ENCODE results near the gene IFNLR1. TPM values are rescaled to one million over a fixed set of nuclear protein-coding genes. Genes with fewer than 3 reads are reported as not detected.

The IFNLR1 gene
- total RNA-seq, 1 experiment from 2014 or later = 1.5 TPM

DNA sequence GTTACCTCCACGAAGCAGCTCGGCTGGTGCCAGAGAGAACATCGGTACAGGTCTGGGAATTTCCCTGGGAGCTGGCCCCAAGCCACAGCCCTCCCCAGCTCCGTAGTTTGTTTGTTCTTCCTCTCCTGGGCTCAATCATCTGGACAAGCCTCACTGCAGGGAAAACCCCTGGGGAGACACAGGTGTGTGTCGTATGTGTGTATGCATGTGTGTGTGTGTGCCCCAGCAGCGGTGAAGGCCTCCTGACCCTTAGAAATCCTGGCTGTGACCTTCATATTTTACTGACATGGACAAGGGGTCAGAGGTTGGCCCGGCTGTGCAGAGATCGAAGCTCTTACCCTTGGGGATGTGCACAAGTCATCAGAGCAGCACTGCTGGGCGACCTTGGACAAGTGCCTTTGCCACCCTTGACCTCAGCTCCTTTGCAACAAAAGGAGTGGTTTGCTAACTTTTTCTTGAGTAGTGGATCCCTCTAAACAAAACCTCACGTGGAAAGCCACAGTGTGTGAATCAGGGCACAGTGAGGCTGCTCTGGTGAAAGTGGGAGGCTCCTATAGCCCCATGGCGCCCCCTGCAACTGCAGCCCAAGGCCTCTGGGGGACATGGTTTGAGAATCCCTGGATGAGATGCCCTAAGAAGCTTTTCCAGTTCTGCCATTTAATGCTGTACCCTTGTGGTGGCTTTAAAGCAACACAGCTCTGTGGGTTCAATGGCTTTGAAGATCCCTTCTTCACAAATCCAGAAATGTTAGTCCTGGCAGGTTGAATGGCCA, 31.9 kb downstream of the IFNLR1 start:
- DNase-seq (ENCODE audit: low spot score) = no peak
- in situ Hi-C loops (cut with HindIII; ENCODE audit: low sequenced_read_pairs) = no loop called here

DNA sequence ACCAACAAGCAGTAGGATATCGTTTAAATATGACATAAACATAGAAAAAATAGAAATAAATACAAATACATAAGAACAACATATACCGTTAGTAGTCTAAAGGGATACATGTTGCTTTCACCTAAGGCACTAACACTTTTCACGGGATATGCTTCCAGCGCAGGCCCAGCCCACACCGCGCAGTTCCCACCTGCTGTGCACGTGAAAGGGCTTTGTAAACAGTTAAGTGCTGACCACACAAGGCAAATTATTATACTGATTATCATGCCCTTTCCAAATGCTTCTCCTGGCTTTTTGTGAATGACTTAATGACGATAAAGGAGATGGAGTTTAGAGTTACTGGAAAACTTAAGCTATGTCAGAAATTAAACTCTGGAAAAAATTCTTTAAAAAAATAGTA, 32.9 kb downstream of the IFNLR1 start:
- no peak for DNase-seq (ENCODE audit: low spot score)
- in situ Hi-C loops (cut with HindIII; ENCODE audit: low sequenced_read_pairs) = no loop called here

DNA sequence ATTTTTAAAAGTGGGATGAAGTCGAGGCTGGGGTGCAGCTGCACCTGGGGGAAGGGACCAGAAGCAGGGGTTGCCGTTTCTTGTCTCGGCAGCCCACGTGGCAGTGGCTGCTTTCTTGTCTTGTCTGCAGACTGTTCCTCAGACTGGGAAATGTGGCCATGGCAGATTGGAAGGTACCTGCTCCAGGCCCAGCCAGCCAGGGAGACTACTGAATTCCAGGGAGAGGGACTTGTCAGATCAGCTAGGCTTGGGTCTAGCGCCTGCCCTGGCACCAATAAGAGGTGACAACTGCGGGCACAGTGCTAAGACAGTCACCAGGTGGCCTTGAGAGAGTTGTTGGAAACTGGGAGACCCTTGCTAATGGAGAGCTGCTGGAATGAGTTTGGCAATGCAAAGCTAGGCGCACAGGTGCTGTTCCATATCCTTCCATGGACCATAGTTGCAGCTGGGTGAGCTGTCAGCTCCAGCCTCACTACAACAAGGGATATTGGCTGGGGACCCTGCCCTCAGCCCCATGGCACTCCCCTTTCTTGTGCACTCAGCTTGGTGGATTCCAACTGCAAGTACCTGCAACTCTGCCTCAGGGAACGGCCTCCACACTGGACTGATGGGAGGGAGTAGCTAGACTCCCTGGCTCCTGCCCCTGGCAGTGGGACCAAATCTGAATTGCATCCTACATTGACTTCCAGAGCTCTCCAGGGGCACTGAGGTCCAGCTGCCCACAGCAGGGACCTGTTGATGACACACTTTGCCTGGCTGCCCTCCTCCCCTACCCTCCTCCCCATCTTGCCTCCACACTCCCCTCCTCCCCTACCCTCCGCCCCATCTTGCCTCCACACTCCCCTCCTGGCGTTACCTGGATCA, 34.2 kb downstream of the IFNLR1 start:
- in situ Hi-C loops (cut with HindIII; ENCODE audit: low sequenced_read_pairs) = no loop called here

GRCh38 chr1:24151175-24151533, 35.9 kb downstream of the IFNLR1 start:
- in situ Hi-C loops (cut with HindIII; ENCODE audit: low sequenced_read_pairs) = no loop called here
- no peak for DNase-seq (ENCODE audit: low spot score)

More for the DNA sequence above, 34.2 kb downstream of the IFNLR1 start:
- DNase-seq (ENCODE audit: low spot score) = no peak

- DNase-seq (ENCODE audit: low spot score) = peak; percentile 92
- in situ Hi-C loops (cut with HindIII; ENCODE audit: low sequenced_read_pairs) = no loop called here
Observed at GRCh38 chr1:24150234-24151174, 36.6 kb downstream of the IFNLR1 start.

GRCh38 chr1:24149866-24150233, 37.2 kb downstream of the IFNLR1 start:
- in situ Hi-C loops (cut with HindIII; ENCODE audit: low sequenced_read_pairs) = loop anchor here (10.0 kb wide), 1 partner anchor 85 kb away; no protein-coding TSS in a partner anchor
- no peak for DNase-seq (ENCODE audit: low spot score)

GRCh38 chr1:24147816-24148215, 39.3 kb downstream of the IFNLR1 start:
- DNase-seq (ENCODE audit: low spot score) = no peak
- in situ Hi-C loops (cut with HindIII; ENCODE audit: low sequenced_read_pairs) = loop anchor here (10.0 kb wide), 1 partner anchor 83 kb away; no protein-coding TSS in a partner anchor

GRCh38 chr1:24147194-24147593, 39.9 kb downstream of the IFNLR1 start:
- in situ Hi-C loops (cut with HindIII; ENCODE audit: low sequenced_read_pairs) = loop anchor here (10.0 kb wide), 1 partner anchor 82 kb away; no protein-coding TSS in a partner anchor

GRCh38 chr1:24142546-24143534, 44.2 kb downstream of the IFNLR1 start, which contains the start of gene IL22RA1:
IL22RA1 (minus strand) TSS chr1:24143140; CDS start chr1:24143082, 58 bp downstream.
- in situ Hi-C loops (cut with HindIII; ENCODE audit: low sequenced_read_pairs) = loop anchor here (10.0 kb wide), 1 partner anchor 78 kb away; no protein-coding TSS in a partner anchor
- no peak for DNase-seq (ENCODE audit: low spot score)

More at GRCh38 chr1:24147194-24147593, 39.9 kb downstream of the IFNLR1 start:
- no peak for DNase-seq (ENCODE audit: low spot score)

GRCh38 chr1:24141311-24141997, 45.6 kb downstream of the IFNLR1 start:
- DNase-seq (ENCODE audit: low spot score) = no peak
- in situ Hi-C loops (cut with HindIII; ENCODE audit: low sequenced_read_pairs) = loop anchor here (10.0 kb wide), 1 partner anchor 77 kb away; no protein-coding TSS in a partner anchor

GRCh38 chr1:24140741-24141181, 46.3 kb downstream of the IFNLR1 start:
- DNase-seq (ENCODE audit: low spot score) = no peak
- in situ Hi-C loops (cut with HindIII; ENCODE audit: low sequenced_read_pairs) = loop anchor here (10.0 kb wide), 1 partner anchor 76 kb away; no protein-coding TSS in a partner anchor

DNA sequence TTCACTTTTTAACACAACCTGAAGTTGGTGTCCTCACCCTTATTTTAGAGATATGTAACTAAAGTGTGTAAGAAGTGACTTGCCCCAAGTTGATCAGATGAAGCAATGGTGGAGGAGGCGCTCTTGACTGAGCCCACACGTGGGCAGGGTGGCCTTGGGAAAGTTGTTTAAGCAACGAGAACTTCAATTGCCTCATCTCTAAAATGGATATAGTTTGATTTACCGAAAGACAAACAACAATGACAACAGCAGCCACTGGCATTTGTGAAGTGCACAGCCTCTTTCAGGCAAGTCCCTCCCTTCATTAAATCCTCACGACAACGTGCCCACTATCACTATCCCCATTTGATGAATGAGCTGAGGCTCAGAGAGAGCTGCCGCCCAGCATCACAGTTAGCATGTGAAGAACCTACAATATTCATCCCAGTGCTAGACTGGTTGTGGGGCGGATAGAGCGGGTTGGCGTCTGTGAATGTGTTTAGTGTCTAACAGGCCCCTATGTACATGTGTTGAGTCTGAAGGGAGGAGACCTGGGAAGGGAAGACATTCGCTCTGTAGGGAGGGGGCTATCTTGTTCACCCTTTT, 47.2 kb downstream of the IFNLR1 start:
- no peak for DNase-seq (ENCODE audit: low spot score)
- in situ Hi-C loops (cut with HindIII; ENCODE audit: low sequenced_read_pairs) = loop anchor here (10.0 kb wide), 1 partner anchor 75 kb away; no protein-coding TSS in a partner anchor

DNA sequence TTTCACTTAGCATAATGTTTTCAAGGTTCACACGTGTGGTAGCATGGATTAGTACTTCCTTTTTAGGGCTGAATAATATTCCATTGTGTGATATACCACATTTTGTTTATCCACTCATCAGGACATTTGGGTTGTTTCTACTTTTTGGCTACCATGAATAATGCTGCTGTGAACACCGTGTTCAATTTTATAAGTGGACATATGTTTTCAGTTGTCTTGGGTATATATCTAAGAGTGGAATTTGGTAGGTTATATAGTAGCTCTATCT, 47.9 kb downstream of the IFNLR1 start:
- DNase-seq (ENCODE audit: low spot score) = no peak
- in situ Hi-C loops (cut with HindIII; ENCODE audit: low sequenced_read_pairs) = no loop called here

DNA sequence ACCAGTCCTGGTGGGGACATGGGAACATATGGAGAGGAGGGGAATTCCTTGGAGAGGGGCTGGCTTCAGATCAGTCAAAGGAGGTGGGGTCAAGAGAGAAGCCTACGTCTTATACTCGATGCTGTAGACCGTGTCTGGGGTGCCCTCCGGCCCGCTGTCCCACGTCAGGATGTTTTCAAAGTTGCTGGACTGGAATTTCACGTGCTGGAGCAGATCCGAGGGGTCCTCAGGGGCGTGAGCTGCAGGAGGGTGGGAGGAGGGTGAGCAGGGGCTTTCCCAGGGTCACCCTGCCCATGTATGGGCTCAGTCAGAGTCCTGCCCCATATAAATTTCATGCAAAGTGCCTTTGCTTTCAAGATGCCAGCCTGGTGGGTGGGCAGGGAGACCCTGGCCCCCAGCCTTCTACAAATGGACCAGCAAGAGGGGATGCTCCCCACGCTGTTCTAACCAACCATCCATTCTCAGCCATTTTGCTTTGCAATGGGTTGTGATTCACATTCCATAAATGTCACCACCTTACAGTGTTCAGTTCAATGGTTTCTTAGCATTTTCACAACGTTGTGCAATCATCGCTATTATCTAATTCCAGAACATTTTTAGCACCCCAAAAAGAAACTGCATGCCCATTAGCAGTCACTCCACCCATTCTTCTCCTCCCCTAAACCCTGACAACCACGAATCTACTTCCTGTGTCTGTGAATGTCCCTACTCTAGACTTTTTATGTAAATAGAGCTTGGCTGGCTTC, 48.4 kb downstream of the IFNLR1 start:
- in situ Hi-C loops (cut with HindIII; ENCODE audit: low sequenced_read_pairs) = no loop called here
- DNase-seq (ENCODE audit: low spot score) = no peak

GRCh38 chr1:24136956-24137539, 50.0 kb downstream of the IFNLR1 start:
- no peak for DNase-seq (ENCODE audit: low spot score)
- in situ Hi-C loops (cut with HindIII; ENCODE audit: low sequenced_read_pairs) = no loop called here

- no peak for DNase-seq (ENCODE audit: low spot score)
- in situ Hi-C loops (cut with HindIII; ENCODE audit: low sequenced_read_pairs) = no loop called here
Observed at GRCh38 chr1:24134376-24134775, 52.7 kb downstream of the IFNLR1 start.
